ENCODE data around the gene PPARD.

GRCh38 chr6:35378261-35378660, 35.9 kb downstream of the PPARD start:
- TF ChIP-seq MXI1 (conservative IDR thresholded peaks at IDR 0.05; ENCODE audit: poor library complexity, severe bottlenecking) (no peak), TAF1 (IDR thresholded peaks at IDR 0.05; ENCODE audit: low read depth) (no peak)

All from neural cell (in vitro differentiated cells).